ENCODE data around the gene TPX2.

The TPX2 gene, protein sequence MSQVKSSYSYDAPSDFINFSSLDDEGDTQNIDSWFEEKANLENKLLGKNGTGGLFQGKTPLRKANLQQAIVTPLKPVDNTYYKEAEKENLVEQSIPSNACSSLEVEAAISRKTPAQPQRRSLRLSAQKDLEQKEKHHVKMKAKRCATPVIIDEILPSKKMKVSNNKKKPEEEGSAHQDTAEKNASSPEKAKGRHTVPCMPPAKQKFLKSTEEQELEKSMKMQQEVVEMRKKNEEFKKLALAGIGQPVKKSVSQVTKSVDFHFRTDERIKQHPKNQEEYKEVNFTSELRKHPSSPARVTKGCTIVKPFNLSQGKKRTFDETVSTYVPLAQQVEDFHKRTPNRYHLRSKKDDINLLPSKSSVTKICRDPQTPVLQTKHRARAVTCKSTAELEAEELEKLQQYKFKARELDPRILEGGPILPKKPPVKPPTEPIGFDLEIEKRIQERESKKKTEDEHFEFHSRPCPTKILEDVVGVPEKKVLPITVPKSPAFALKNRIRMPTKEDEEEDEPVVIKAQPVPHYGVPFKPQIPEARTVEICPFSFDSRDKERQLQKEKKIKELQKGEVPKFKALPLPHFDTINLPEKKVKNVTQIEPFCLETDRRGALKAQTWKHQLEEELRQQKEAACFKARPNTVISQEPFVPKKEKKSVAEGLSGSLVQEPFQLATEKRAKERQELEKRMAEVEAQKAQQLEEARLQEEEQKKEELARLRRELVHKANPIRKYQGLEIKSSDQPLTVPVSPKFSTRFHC

DNA sequence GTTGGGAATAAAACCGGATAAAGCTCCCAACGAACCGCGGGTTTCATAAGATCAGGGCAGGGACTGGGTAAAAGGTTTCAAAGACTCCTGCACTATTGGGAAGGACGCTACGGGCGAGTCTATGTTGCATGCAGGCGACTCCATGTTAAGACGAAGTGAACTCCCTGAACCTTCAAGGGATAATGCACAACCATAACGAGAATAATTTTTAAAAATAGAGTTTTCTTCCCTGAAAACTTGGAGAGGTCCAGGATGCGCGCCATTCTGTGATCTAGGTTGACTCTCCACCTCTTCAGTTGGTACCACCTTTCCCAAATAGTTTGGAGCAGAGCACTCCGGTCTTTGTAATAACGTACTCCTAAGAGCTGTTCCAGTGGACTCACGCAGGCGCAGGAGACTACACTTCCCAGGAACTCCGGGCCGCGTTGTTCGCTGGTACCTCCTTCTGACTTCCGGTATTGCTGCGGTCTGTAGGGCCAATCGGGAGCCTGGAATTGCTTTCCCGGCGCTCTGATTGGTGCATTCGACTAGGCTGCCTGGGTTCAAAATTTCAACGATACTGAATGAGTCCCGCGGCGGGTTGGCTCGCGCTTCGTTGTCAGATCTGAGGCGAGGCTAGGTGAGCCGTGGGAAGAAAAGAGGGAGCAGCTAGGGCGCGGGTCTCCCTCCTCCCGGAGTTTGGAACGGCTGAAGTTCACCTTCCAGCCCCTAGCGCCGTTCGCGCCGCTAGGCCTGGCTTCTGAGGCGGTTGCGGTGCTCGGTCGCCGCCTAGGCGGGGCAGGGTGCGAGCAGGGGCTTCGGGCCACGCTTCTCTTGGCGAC lies at the start of gene TPX2:
TSS of gene TPX2 (plus strand) at position 562 of the 821 bp plus-strand sequence. CDS start 18,187 bp downstream, outside the sequence.
- peak; percentile 96 for DNase-seq

DNA sequence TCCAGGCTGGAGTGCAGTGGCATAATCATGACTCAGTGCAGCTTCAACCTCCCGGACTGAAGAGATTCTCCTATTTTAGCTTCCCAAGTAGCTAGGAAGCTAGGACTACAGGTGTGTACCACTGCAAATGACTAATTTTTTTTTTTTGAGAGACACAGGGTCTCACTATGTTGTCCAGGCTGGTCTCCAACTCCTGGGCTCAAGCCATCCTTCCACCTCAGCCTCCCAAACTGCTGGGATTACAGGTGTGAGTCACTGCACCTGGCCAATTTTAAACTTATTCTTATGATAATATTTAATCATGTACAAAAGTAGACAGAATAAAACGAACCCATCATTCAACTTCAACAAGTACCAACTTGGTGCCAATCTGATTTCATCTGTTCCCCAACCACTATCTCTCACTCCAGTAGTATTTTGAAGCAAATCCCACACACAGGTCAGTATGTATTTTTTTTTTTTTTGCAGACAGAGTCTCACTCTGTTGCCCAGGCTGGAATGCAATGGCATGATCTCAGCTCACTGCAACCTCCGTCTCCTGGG lies 48.9 kb upstream of the TPX2 start:
- no peak for DNase-seq

DNA sequence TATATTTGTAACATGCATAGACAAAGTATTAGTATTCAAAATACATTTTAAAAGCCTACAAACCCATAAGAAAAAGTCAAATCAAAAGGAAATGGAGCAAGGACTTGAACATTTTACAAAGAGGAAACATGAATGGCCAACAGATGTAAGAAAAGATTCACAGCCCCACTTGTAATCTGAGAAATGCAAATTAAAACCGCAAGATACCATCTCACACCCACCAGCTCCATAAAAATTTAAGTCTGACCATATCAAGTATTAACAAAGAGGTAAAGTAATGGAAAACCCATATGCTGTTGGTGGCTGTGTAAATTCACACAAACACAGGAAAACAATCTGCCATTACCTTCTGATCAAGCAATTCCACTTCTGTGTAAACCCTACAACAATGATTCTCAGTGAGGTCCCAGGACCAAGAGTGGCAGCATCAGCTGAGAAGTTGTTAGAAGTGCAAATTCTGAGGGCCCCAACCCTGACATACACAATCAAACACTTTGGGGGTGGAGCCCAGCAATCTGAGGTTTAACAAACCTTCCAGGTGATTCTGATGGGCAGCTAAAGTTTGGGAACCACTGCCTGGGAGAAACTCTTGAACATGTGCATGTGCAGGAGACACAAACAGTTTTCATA lies 47.3 kb upstream of the TPX2 start:
- no peak for DNase-seq

DNA sequence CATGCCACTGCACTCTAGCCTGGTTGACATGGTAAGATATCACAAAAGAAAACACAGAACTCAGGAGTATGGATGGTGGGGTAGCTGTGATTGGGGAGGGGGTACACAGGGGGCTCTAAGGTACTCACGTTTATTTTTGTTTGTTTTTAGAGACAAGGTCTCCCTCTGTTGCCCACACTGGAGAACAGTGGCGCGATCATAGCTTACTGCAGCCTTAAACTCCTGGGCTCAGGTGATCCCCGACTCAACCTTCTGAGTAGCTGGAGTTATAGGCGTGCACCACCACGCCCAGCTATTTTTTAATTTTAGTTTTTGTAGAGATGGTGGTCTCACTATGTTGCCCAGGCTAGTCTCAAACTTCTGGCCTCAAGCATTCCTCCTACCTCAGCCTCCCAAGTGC lies 45.7 kb upstream of the TPX2 start:
- DNase-seq: no peak

DNA sequence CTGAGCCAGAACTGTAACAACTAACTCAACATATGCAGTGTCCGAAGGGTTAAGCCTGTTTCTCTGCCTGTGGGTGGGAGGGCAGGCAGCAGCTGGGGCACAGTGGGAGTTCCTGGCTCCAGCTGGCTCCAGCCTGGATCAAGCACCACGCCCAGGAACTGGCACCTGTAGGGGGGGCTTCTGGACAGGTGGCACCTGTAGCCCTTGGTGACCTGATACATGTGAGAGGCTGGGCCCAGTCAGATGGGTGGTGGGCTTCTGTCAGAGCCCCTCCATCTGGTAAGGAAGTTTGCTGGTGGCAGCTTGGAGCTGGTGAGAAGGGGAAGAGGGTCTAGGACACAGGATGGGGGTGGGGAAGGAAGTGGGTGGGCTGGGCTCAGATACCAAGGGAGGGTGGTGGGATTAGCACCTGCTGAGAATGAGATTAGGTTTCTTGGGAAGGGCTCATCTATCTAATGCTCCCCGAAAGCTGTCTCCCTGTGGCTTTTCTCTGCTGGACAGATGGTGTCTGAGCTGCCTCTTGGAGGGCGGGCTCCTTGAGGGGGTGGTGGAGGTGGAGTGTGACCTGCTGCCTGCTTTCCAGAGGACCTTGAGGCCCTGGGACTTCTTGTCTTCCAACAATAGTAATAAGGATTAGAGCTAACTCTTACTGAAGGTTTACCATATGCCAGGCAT lies 45.0 kb upstream of the TPX2 start:
- DNase-seq: no peak

DNA sequence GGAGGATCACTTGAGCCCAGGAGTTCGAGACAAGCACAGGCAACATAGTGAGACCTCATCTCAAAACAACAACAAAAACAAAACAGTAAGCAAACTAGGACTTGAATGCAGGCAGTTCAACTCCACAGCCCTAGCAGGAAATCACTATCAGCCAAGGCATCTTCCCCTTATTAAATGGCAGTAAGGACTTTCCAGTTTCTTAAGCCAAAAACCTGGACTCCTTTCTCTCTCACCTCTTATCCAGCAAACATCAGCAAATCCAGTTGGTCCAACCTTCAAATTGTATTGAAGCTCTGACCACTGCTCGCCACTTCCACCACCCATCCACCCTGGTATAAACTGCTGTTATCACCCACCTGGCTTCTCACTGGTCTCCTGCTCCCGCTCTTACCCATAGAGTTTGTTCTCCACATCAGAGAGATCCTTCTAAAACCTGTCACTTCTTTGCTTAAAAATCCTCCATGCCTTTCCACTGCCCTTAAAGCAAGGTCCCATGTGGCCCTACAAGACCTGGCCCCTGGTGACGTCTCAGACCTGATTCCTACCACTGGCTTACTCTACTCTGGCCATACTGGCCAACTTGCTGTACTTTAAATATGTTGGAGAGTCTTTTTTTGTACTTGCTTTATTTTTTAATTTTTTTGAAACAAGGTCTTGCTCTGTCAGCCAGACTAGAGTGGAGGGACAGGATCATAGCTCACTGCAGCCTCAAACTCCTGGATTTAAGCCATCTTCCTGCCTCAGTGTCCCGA lies 44.1 kb upstream of the TPX2 start:
- DNase-seq: no peak

DNA sequence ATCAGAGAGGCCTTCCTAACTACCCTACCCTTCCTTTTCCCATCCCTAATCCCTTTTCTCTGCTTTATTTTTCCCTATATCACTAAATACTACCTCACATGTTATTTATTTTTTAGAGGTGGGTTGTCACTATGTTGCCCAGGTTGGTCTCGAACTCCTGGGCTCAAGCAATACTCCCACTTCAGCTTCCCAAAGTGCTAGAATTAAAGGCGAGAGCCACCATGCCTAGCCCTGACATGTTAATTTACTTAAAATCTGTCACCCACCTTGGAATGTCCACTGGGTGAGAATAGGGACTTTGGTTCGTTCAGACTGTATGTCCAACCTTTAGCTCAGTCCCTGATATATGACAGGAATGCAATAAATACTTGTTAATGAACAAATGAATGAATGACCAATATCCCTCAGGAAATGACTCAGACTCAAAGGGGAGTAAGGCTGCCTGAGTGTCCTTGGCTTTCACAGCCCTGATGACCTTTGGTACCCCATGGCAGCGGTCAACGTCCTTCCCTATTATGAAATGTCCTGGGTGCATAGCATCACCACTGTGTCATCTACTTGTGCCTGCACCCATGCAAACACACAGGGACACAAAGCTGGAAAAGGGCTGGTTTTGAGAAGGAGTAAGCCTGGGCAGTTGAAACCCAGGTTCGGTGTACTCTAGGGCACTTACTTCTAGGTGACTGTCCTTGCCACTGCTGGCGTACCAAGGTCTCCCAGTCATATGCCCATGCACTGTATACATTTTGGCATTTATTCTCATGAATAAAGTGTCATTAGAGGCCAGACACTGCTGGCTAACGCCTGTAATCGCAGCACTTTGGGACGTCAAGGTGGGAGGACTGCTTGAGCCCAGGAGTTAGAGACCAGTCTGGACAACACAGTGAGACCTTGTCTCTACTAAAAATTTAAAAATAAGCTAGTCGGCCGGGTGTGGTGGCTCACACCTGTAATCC lies 43.0 kb upstream of the TPX2 start:
- DNase-seq: no peak

DNA sequence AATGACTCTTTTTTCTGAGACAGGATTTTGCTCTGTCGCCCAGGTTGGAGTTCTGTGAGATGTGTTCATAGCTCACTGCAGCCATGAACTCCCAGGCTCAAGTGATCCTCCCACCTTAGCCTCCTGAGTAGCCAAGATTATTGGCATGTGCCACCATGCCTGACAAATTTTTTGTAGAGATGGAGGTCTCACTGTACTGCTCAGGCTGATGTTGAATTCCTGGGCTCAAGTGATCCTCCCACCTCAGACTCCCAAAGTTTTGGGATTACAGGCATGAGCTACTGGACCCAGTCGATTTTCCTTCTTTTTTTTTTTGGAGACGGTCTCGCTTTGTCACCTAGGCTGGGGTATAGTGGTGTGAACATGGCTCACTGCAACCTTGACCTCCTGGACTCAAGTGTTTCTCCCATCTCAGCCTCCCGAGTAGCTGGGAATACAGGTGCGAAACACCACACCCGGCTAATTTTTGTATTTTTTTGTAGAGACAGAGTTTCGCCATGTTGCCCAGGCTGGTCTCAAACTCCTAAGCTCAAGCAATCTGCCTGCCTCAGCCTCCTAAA lies 40.8 kb upstream of the TPX2 start:
- DNase-seq: no peak

DNA sequence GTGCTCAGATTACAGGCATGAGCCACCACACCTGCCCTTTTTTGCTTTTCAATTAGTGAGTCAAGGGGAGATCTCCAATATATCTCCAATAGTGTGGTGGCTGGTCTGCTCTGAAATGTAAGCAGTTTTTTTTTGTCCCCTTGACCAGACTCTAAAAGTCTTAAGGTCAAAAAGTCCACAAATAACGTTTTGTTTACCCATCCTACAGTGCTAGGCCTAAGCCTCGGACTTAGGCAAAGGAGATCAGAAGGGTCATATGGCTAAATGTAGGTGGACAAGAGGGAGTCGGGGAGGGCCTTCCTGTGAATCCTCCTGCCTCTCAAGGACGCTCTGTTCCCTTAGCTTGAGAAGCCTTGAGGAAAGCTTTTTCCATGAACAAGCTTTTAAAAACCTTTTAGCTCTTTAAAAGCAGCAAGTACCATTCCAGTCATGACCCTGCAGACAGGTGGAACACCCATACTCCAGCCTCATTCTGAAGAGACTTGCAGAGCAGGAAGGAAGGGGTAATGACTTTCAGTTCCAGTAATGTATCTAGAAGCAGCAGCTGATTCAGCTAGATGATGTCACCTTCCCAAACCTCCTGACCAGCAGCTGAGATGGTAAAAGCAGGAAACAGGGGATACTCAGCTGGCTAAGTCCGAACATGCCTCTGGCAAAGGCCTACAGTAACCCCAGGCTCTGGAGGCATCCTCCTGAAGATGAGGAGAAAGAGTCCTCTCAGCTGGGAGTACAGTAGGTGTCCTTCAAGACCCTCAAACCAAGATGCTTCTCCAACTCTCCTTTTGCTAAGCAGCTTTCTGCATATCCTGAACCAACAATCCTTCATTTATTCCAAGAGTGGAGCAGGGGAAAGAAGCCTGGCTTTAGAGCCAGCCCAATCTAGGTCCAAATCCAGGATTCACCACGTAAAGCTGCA lies 40.0 kb upstream of the TPX2 start:
- DNase-seq: peak; percentile 92

DNA sequence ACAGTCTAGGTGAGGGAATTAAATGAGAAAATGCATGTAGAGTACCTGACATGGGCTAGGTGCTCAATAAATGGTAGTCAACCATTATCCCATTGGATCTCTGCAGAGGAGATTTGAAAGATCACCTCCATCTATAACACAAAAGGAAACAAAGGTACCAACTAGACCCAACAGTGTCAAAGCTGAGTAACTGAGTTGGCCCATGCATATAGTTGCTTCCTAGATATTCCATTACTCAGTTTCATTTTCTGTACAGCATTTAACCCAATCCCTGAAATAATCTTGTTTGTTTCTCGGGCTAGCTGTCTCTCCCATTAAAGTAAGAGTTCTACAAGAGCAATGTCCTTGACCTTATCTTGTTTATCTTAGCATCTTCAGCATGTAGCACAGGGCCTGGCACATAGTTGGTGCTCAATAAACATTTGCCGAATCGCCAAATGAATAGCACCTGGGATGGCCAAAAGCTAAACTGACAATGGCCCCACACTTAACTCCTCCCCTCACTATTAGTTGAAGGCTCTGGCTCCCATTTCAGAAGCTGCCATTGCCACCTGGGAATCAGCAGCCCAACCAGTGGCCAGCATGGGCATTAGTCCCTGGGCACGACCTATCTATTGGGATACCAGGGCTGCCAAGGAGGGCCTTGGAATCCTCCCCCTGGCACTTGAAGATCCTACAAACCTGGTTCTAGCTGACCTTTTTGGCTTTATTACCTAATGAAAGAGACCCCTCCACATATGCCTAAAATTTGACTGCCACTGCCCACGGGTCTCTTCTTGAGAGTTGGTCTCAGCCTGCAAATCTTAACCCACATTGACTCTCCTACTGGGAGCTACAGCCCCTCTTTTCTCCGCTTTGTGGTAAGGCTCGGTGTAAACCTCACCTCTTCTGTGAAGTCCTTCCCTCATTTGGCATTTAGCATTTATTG lies 39.0 kb upstream of the TPX2 start:
- no peak for DNase-seq

DNA sequence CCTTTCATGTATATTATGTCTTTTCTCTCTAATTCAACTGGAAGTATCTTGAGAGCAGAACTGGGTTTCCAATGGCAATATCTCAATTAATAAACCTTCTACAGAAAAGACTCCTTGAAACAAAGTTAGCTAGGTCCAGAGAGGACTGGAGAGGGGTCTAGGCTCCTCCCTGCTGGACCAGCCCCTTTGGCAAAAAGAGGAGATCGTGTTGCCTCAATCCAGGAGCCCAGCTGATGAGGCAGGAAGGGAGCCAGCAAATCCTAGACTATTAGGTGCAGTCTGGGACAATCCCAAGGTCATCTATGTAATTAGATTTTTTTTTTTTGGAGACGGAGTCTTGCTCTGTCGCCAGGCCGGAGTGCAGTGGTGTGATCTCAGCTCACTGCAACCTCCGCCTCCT lies 38.3 kb upstream of the TPX2 start:
- no peak for DNase-seq

DNA sequence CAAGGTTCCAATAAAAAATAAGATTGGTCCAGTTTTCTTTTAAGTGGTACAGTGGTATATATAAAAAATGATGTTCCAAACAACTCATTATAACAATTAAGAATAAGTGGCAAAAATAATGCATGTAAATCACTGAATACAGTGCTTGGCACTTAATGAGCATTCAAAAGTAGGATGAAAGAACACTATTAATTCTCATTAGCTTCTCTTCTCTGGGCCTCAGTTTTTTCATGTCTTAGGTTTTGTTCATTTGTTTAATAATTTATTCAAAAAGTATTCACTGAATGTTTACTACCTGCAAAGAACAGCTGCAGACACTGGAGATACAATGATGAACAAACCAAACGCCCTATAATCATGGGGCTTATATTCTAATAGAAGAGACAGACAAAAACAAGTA lies 37.5 kb upstream of the TPX2 start:
- DNase-seq: no peak

DNA sequence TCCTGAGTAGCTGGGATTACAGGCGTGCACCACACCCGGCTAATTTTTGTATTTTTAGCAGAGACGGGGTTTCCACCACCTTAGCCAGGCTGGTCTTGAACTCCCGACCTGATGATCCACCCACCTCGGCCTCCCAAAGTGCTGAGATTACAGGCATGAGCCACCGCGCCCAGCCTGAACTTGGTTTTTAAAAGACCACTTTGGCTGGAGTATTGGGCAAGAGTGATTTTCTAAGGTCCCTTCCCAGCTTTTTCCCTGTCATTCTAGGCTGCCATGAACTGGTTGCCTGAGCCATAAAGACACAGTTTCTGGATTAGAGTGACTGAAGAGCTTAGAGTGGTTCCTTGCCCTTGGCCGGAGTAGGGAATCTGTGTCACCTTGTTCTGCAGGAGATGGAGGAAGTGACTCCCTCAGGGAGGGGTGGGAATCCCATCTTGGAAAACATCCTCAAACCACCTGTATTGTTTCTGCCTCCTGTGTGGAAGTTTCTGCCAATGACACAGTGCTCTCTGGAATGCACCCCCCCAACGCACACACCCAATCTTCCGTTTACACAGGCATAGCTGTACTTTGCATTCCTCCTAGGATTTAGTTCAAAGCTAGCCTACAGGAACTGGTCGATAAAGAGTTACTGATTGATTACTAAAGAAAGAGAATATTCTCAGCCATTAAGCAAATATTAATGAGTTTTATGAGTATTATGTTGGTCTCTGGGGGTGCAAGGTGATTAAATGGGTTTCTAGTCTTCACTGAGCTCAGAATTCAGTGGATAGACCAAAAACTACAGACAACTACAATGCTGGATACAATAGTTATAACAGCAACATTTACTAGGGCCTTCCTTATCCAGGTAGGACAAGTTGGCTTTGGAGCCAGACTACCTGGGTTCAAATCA lies 34.6 kb upstream of the TPX2 start:
- no peak for DNase-seq

DNA sequence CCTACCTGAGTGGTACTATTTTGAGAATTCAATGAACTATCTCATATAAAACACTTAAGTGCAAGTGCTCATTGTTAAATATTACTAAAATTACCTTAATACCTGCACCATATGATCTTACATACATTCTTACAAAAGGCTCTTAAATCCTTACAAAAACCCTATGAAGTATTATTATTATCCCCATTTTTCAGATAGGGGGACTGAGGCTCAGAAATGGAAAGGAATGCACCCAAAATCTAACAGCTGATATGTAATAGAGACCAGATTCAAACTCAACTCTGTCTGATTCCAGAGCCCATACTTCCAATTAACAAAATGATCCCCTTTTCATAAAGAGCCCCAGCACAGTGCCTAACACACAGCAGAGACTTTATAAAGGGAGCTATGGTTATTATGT lies 33.9 kb upstream of the TPX2 start:
- no peak for DNase-seq

DNA sequence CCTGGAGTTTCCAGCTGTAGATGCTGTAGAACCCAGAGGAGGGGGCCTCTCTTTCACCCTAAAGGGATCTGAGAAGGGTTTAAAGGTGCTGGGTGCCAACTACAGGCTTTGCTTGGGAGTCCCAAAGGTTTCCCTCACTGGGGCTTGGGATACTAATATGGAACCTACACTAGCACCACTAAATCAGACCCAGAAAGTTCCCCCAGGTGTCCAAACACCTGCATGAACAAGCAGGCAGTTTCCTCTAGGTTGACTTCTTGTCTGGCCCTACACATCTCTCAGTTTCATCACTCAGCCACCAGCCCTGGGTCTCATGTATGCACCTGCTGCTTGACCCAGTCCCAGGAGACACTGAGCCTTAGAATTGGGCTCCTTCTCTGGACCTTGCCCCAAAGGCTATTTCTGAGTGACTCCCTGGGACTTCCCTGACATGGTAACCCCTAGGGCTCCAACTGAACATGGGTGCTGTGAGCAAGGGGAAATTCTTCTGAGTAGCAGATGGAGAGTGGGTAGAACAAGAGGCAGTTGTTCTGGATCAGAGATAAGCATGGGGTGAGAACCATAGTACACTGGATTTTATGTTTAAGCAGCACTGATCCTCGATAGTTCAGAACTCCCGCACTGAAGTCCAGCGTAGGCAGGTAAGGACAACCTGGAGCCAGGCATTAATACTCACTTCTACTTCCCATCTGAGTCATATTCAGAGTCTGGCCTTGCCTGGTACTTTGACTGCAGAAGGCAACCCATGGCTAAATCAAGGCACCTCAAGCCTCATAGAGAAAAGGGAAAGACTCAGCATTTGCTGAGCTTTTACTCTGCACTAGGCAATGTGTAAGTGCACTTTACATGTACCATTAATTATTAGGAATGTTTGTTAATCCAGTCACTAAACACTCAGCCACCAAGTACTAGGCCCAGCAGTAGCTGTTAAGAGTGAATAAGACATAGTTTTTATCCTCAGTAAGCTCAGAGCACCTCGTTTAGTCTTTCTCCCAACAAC lies 33.2 kb upstream of the TPX2 start:
- no peak for DNase-seq
